ENCODE measurements around the gene CACNA1D.
"Not testable (repeated sequence)": the region's sequence is repeated elsewhere in the genome, so short reads cannot be mapped to it uniquely, and the experiment has no call there.

CACNA1D gene

DNA sequence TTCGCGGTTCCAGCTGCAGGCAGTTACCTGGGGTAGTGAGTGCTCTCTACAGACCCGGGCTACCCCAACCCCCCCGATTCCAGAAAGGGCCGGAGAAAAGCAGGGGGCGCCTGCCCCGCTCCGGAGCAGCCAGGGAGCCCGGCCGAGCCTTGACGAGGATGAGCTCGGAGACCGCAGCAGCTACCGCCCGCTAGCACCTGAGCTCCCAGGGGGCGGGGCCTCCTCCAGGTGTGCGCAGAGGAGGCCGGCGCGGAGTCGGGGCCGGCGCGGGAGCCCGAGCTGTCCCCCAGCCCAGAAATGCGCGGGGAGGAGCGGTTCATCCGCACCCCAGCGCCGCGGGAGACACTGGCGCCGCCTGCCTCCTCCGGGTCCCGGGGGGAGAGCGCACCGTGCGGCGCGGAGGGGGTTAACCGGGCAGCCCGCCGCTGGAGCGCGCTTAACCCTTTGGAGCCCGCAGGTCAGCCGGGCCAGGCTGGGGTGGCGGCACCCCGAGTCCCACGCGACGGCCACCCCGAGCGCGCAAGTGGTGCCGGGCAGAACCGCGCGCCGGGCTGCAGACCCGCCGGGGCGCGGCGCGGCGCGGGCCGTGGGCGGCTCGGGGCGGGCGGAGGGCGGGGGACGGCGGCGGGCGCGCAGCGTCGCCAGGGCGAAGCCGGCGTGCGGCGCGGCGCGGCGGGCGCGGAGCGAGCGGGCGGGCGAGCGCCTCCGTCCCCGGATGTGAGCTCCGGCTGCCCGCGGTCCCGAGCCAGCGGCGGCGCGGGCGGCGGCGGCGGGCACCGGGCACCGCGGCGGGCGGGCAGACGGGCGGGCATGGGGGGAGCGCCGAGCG is at the start of gene CACNA1D:
CACNA1D (plus strand) TSS at position 649 of the 829 bp plus-strand sequence. CDS start 556 bp downstream, outside the sequence.
- DNase-seq (ENCODE audit: low read depth in 2 of 2) = no peak

- no peak for DNase-seq (ENCODE audit: low read depth in 2 of 2)
Observed at GRCh38 chr3:53457068-53457467, 37.3 kb upstream of the CACNA1D start.

GRCh38 chr3:53460326-53460725 is 34.1 kb upstream of the CACNA1D start:
- no peak for DNase-seq (ENCODE audit: low read depth in 2 of 2)

- DNase-seq (ENCODE audit: low read depth in 2 of 2) = no peak
Observed at GRCh38 chr3:53464424-53464823, 30.0 kb upstream of the CACNA1D start.

DNA sequence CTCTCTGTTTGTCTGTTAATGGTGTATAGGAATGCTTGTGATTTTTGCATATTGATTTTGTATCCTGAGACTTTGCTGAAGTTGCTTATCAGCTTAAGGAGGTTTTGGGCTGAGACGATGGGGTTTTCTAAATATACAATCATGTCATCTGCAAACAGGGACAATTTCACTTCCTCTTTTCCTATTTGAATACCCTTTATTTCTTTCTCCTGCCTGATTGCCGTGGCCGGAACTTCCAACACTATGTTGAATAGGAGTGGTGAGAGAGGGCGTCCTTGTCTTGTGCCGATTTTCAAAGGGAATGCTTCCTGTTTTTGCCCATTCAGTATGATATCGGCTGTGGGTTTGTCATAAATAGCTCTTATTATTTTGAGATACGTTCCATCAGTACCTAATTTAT is 24.7 kb upstream of the CACNA1D start:
- not testable (repeated sequence) for DNase-seq (ENCODE audit: low read depth in 2 of 2)

DNA sequence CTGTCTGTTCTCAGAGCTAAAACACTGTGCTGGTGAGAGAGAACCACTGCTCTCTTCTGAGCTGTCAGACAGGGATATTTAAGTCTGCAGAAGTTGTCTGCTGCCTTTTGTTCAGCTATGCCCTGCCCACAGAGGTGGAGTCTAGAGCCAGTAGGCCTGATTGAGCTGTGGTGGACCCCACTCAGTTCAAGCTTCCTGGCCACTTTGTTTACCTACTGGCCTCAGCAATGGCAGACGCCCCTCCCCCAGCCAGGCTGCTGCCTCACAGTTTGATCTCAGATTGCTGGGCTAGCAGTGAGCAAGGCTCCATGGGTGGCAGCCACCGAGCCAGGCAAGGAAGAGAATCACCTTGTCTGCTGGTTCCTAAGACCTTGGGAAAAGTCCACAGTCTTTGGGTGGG is 21.0 kb upstream of the CACNA1D start:
- DNase-seq (ENCODE audit: low read depth in 2 of 2) = no peak

DNA sequence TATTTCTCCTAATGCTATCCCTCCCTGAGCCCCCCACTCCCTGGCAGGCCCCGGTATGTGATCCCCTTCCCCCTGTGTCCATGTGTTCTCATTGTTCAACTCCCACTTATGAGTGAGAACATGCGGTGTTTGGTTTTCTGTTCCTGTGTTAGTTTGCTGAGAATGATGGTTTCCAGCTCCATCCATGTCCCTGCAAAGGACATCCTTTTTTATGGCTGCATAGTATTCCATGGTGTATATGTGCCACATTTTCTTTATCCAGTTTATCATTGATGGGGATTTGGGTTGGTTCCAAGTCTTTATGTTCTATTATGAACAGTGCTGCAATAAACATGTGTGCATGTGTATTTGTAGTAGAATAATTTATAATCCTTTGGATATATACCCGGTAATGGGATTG is 18.0 kb upstream of the CACNA1D start:
- DNase-seq (ENCODE audit: low read depth in 2 of 2) = not testable (repeated sequence)

- not testable (repeated sequence) for DNase-seq (ENCODE audit: low read depth in 2 of 2)
Observed at GRCh38 chr3:53477689-53478088, 16.7 kb upstream of the CACNA1D start.

- no peak for DNase-seq (ENCODE audit: low read depth in 2 of 2)
Observed at GRCh38 chr3:53478166-53478830, 16.1 kb upstream of the CACNA1D start.

- no peak for DNase-seq (ENCODE audit: low read depth in 2 of 2)
Observed at GRCh38 chr3:53478921-53479664, 15.3 kb upstream of the CACNA1D start.

DNA sequence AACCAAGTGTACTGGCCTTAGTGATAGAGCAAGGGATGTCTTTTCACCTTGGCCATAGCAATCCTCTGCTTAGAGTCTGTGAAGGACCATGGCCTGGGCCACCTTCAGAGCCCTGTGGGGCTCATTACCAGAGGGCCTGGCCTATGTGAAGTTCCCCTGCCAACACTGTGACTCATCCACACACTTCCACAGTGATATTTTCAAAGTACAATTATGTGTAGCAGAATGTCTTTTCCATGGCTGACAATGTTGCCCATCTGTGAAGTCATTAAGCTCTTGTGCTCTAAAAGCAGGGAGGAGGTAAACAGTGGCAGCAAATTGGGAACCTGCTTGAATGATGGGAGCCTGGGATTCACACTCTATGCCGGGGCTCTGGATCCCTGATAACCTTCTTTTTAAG is 12.2 kb upstream of the CACNA1D start:
- no peak for DNase-seq (ENCODE audit: low read depth in 2 of 2)

DNA sequence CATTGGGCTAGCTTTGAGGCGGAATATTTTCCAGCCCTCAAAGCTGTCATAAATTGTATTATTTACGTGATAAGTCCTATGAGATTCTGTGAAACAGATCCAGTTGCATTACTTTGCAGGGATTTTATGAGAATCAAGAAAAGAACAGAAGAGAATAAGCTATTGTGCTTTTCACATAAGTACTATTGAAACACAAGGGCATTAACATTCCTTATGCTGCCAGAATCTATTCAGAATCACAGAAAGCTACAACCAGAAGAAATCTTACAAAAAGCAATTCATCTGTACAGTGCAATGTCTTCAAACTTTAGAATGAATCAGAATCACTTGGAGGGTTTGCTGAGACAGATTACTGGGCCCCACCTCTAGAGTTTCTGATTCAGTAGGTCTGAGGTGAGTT is 10.6 kb upstream of the CACNA1D start:
- DNase-seq (ENCODE audit: low read depth in 2 of 2) = no peak

GRCh38 chr3:53484984-53485383 is 9.4 kb upstream of the CACNA1D start:
- DNase-seq (ENCODE audit: low read depth in 2 of 2) = no peak

GRCh38 chr3:53485675-53486403 is 8.6 kb upstream of the CACNA1D start:
- DNase-seq (ENCODE audit: low read depth in 2 of 2) = no peak

GRCh38 chr3:53486961-53487654 is 7.3 kb upstream of the CACNA1D start:
- DNase-seq (ENCODE audit: low read depth in 2 of 2) = no peak

GRCh38 chr3:53489386-53489785 is 5.0 kb upstream of the CACNA1D start:
- no peak for DNase-seq (ENCODE audit: low read depth in 2 of 2)

- no peak for DNase-seq (ENCODE audit: low read depth in 2 of 2)
Observed at GRCh38 chr3:53489787-53490458, 4.5 kb upstream of the CACNA1D start.

GRCh38 chr3:53490459-53490968 is 3.9 kb upstream of the CACNA1D start:
- no peak for DNase-seq (ENCODE audit: low read depth in 2 of 2)

GRCh38 chr3:53491276-53491675 is 3.1 kb upstream of the CACNA1D start:
- DNase-seq (ENCODE audit: low read depth in 2 of 2) = no peak

DNA sequence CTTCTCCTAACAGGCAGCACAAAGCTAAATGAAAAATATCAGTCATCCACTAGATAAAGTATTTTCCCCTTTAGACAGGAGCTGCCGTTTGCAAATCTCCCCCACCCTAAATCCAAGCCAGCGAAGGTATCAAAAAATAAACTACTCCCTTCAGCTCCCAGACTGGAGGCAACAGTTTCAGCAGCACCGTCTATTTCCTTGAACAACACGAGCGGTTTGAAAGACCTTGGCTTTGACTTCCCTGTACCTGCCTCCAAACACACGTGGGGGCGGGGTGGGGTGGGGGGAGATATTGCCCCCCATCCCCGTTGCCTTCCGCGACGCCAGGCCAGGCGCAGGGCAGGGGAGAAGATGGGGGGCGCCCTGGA is 832 bp upstream of the CACNA1D start:
- no peak for DNase-seq (ENCODE audit: low read depth in 2 of 2)

- no peak for DNase-seq (ENCODE audit: low read depth in 2 of 2)
Observed at GRCh38 chr3:53495146-53495519, 722 bp downstream of the CACNA1D start.

Data from stimulated activated CD4-positive, alpha-beta T cell treated with anti-CD3 and anti-CD28 coated beads, Interleukin-4, amount 100 ng/mL, for 48 hours (primary cell).